Astrocyte (in vitro differentiated cells and primary cell): ENCODE data around the gene PTPRT.

ENCODE experiments used
- CTCF ChIP-seq: IDR thresholded peaks from 2 replicates; pipeline ENCODE4 v1.5.1; 2011; ENCODE audit warnings: low read depth, mild to moderate bottlenecking, inconsistent platforms, low read length, moderate library complexity; ENCODE audit not compliant: insufficient read depth
- EZH2 ChIP-seq: IDR thresholded peaks from 2 replicates; pipeline ENCODE4 v1.6.1; 2012; ENCODE audit warnings: mild to moderate bottlenecking, low read length, inconsistent platforms; ENCODE audit not compliant: insufficient read depth

GRCh38 chr20:42212391-42212790 is 977.3 kb downstream of the PTPRT start:
- TF ChIP-seq EZH2 (no peak), CTCF (no peak)
